ENCODE data around the gene RABGAP1L.

- TF ChIP-seq CTCF (IDR thresholded peaks at IDR 0.05) (no peak), POLR2A (IDR thresholded peaks at IDR 0.05) (no peak)
Observed at GRCh38 chr1:174358344-174358743, 199.0 kb downstream of the RABGAP1L start.

All from thyroid gland (tissue), 4 donors.